ENCODE data around the gene KIFAP3.

KIFAP3 gene

DNA sequence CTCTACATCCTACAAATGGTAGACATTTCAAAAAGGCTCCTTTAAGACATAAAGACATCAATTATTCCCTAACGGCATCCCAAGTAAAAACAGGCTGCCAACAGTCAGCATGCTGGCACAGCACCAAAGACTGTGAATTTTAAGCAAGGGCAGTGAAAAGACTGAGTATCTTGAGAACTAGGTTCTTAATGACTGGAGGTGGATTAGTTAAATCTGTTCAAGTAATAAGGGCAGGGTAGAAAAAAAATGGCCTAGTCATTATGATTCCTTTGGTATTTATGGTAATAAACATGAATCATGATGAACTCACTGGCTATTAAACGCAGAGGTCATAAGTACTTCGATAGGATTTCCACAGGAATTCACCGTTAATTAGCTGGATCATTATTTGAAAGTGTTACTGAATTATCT lies 75.2 kb downstream of the KIFAP3 start:
- H3K9me3 ChIP-seq (ENCODE audit: control insufficient read depth in 1 of 2, low read length in 2 of 2) = no peaks in the 10 kb centered on the region
- H3K27me3 ChIP-seq (ENCODE audit: control insufficient read depth in 1 of 2, insufficient read depth in 2 of 2, low read length in 2 of 2) = no peaks in the 10 kb centered on the region
- H3K4me1 ChIP-seq (ENCODE audit: control insufficient read depth in 1 of 2, insufficient read depth in 2 of 2, low read length in 2 of 2) = peaks cover 10 to 33% of the 10 kb centered on the region in 2 donors
- no peak overlapping the region for H3K27ac ChIP-seq (ENCODE audit: low read depth, low read length)
- no peak overlapping the region for H3K4me3 ChIP-seq (ENCODE audit: low read depth in 1 of 2, low read length in 2 of 2)
- H3K9ac ChIP-seq (ENCODE audit: low read depth in 1 of 2, low read length in 2 of 2) = no peak overlapping the region
- H3K36me3 ChIP-seq (ENCODE audit: control insufficient read depth in 1 of 2, insufficient read depth in 2 of 2, low read length in 2 of 2) = no peaks in the 10 kb centered on the region

GRCh38 chr1:169995993-169996392 lies 78.5 kb downstream of the KIFAP3 start:
- H3K9ac ChIP-seq (ENCODE audit: low read depth in 1 of 2, low read length in 2 of 2) = no peak overlapping the region
- H3K36me3 ChIP-seq (ENCODE audit: control insufficient read depth in 1 of 2, insufficient read depth in 2 of 2, low read length in 2 of 2) = no peaks in the 10 kb centered on the region
- H3K9me3 ChIP-seq (ENCODE audit: control insufficient read depth in 1 of 2, low read length in 2 of 2) = no peaks in the 10 kb centered on the region
- peaks cover 10 to 26% of the 10 kb centered on the region in 2 donors for H3K4me1 ChIP-seq (ENCODE audit: control insufficient read depth in 1 of 2, insufficient read depth in 2 of 2, low read length in 2 of 2)
- no peak overlapping the region for H3K27ac ChIP-seq (ENCODE audit: low read depth, low read length)
- no peak overlapping the region for H3K4me3 ChIP-seq (ENCODE audit: low read depth in 1 of 2, low read length in 2 of 2)
- H3K27me3 ChIP-seq (ENCODE audit: control insufficient read depth in 1 of 2, insufficient read depth in 2 of 2, low read length in 2 of 2) = no peaks in the 10 kb centered on the region

- Histone ChIP-seq H3K27me3 (ENCODE audit: control insufficient read depth in 1 of 2, insufficient read depth in 2 of 2, low read length in 2 of 2) (no peaks in the 10 kb centered on the region), H3K27ac (ENCODE audit: low read depth, low read length) (no peak overlapping the region), H3K9ac (ENCODE audit: low read depth in 1 of 2, low read length in 2 of 2) (no peak overlapping the region), H3K9me3 (ENCODE audit: control insufficient read depth in 1 of 2, low read length in 2 of 2) (no peaks in the 10 kb centered on the region), H3K4me3 (ENCODE audit: low read depth in 1 of 2, low read length in 2 of 2) (no peak overlapping the region), H3K36me3 (ENCODE audit: control insufficient read depth in 1 of 2, insufficient read depth in 2 of 2, low read length in 2 of 2) (no peaks in the 10 kb centered on the region), H3K4me1 (ENCODE audit: control insufficient read depth in 1 of 2, insufficient read depth in 2 of 2, low read length in 2 of 2) (no peaks in the 10 kb centered on the region)
Observed at GRCh38 chr1:169989246-169989645, 85.2 kb downstream of the KIFAP3 start.

DNA sequence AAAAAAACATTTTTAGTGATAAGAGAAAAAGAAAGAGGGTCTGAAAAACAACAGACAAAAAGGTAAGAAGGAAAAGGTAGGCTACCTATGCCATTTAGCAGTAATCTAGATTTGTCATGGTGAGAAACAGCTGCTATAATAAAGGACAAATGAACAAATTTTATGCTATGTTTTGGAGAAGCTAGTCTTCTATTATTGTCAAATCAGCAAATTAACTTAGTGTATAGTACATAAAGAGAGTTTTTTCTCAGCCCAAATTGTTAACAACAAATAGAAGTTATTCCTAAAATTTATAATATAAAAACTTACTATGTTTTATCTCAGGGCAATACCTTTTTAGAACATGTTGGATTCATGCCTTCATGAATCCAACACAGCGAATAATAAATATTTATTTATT lies 88.7 kb downstream of the KIFAP3 start:
- Histone ChIP-seq H3K4me3 (ENCODE audit: low read depth in 1 of 2, low read length in 2 of 2) (no peak overlapping the region), H3K27ac (ENCODE audit: low read depth, low read length) (no peak overlapping the region), H3K36me3 (ENCODE audit: control insufficient read depth in 1 of 2, insufficient read depth in 2 of 2, low read length in 2 of 2) (peaks cover 0 to 4% of the 10 kb centered on the region in 2 donors), H3K9ac (ENCODE audit: low read depth in 1 of 2, low read length in 2 of 2) (no peak overlapping the region), H3K9me3 (ENCODE audit: control insufficient read depth in 1 of 2, low read length in 2 of 2) (no peaks in the 10 kb centered on the region), H3K4me1 (ENCODE audit: control insufficient read depth in 1 of 2, insufficient read depth in 2 of 2, low read length in 2 of 2) (no peaks in the 10 kb centered on the region), H3K27me3 (ENCODE audit: control insufficient read depth in 1 of 2, insufficient read depth in 2 of 2, low read length in 2 of 2) (no peaks in the 10 kb centered on the region)

DNA sequence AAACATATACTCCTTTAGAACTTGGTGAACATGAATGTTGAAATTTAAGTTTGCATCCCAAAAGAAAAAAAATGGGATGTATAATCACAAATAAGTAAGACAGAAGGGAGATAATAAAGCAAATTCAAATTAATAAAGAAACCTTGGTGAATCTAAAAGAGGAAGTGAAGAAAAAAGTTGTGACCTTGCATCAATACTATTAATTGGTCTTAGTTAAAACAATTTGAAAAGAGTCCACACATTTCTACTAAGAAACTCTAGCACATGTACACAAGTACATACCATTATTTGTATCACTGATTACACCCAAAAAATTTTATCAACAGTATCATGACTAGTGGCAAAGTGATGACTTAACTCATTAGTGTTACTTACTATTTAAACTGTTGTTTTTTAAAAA lies 100.4 kb downstream of the KIFAP3 start:
- H3K27me3 ChIP-seq (ENCODE audit: control insufficient read depth in 1 of 2, insufficient read depth in 2 of 2, low read length in 2 of 2) = no peaks in the 10 kb centered on the region
- H3K9ac ChIP-seq (ENCODE audit: low read depth in 1 of 2, low read length in 2 of 2) = no peak overlapping the region
- no peak overlapping the region for H3K4me3 ChIP-seq (ENCODE audit: low read depth in 1 of 2, low read length in 2 of 2)
- H3K9me3 ChIP-seq (ENCODE audit: control insufficient read depth in 1 of 2, low read length in 2 of 2) = no peaks in the 10 kb centered on the region
- H3K4me1 ChIP-seq (ENCODE audit: control insufficient read depth in 1 of 2, insufficient read depth in 2 of 2, low read length in 2 of 2) = no peaks in the 10 kb centered on the region
- no peak overlapping the region for H3K27ac ChIP-seq (ENCODE audit: low read depth, low read length)
- peaks cover 0 to 9% of the 10 kb centered on the region in 2 donors for H3K36me3 ChIP-seq (ENCODE audit: control insufficient read depth in 1 of 2, insufficient read depth in 2 of 2, low read length in 2 of 2)

DNA sequence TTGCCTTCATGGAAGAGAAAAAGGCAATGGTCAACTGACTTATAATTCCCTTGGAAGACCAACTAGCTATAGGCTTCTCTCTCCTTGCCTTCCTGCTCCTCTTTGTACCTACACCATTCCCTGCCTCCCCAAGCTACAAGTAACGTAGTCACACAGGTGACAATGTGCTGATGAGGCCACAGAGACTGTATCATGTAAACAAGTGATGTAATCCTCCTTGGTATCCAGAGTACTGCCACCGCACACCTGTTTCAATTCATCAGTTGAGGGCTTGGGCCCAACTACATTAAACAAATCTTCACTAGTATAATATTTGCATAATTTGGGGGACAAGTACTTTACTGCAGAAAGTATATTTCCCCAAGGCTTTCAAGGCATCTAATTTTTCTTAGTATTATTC lies 104.4 kb downstream of the KIFAP3 start:
- H3K4me1 ChIP-seq (ENCODE audit: control insufficient read depth in 1 of 2, insufficient read depth in 2 of 2, low read length in 2 of 2) = no peaks in the 10 kb centered on the region
- H3K9me3 ChIP-seq (ENCODE audit: control insufficient read depth in 1 of 2, low read length in 2 of 2) = no peaks in the 10 kb centered on the region
- H3K36me3 ChIP-seq (ENCODE audit: control insufficient read depth in 1 of 2, insufficient read depth in 2 of 2, low read length in 2 of 2) = peaks cover 0 to 9% of the 10 kb centered on the region in 2 donors
- H3K9ac ChIP-seq (ENCODE audit: low read depth in 1 of 2, low read length in 2 of 2) = no peak overlapping the region
- no peaks in the 10 kb centered on the region for H3K27me3 ChIP-seq (ENCODE audit: control insufficient read depth in 1 of 2, insufficient read depth in 2 of 2, low read length in 2 of 2)
- no peak overlapping the region for H3K27ac ChIP-seq (ENCODE audit: low read depth, low read length)
- no peak overlapping the region for H3K4me3 ChIP-seq (ENCODE audit: low read depth in 1 of 2, low read length in 2 of 2)

- Histone ChIP-seq H3K9ac (ENCODE audit: low read depth in 1 of 2, low read length in 2 of 2) (no peak overlapping the region), H3K27me3 (ENCODE audit: control insufficient read depth in 1 of 2, insufficient read depth in 2 of 2, low read length in 2 of 2) (no peaks in the 10 kb centered on the region), H3K36me3 (ENCODE audit: control insufficient read depth in 1 of 2, insufficient read depth in 2 of 2, low read length in 2 of 2) (peaks cover 0 to 9% of the 10 kb centered on the region in 2 donors), H3K27ac (ENCODE audit: low read depth, low read length) (no peak overlapping the region), H3K4me1 (ENCODE audit: control insufficient read depth in 1 of 2, insufficient read depth in 2 of 2, low read length in 2 of 2) (no peaks in the 10 kb centered on the region), H3K9me3 (ENCODE audit: control insufficient read depth in 1 of 2, low read length in 2 of 2) (no peaks in the 10 kb centered on the region), H3K4me3 (ENCODE audit: low read depth in 1 of 2, low read length in 2 of 2) (no peak overlapping the region)
Observed at GRCh38 chr1:169968174-169968573, 106.3 kb downstream of the KIFAP3 start.

DNA sequence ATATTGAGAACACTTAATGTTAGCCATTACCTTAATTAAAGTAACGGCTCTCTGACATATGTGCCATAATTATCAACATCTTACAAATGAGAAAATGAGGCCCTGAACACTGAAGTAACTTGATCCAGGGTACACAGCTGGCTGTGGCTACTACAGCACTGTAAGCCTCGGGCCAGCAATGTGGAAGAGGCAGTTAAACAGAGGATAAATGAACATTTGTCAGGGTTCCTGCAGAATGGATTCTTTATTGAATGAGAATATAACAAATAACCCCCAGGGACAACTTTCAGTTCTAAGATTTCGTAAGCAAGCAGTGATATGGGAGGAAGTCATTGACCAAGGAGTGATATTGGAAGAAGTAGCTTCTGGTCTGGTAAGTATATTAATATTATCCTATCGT lies 110.3 kb downstream of the KIFAP3 start:
- H3K27me3 ChIP-seq (ENCODE audit: control insufficient read depth in 1 of 2, insufficient read depth in 2 of 2, low read length in 2 of 2) = no peaks in the 10 kb centered on the region
- no peak overlapping the region for H3K9ac ChIP-seq (ENCODE audit: low read depth in 1 of 2, low read length in 2 of 2)
- H3K4me1 ChIP-seq (ENCODE audit: control insufficient read depth in 1 of 2, insufficient read depth in 2 of 2, low read length in 2 of 2) = no peaks in the 10 kb centered on the region
- no peak overlapping the region for H3K4me3 ChIP-seq (ENCODE audit: low read depth in 1 of 2, low read length in 2 of 2)
- no peak overlapping the region for H3K27ac ChIP-seq (ENCODE audit: low read depth, low read length)
- H3K9me3 ChIP-seq (ENCODE audit: control insufficient read depth in 1 of 2, low read length in 2 of 2) = no peaks in the 10 kb centered on the region
- H3K36me3 ChIP-seq (ENCODE audit: control insufficient read depth in 1 of 2, insufficient read depth in 2 of 2, low read length in 2 of 2) = no peaks in the 10 kb centered on the region

DNA sequence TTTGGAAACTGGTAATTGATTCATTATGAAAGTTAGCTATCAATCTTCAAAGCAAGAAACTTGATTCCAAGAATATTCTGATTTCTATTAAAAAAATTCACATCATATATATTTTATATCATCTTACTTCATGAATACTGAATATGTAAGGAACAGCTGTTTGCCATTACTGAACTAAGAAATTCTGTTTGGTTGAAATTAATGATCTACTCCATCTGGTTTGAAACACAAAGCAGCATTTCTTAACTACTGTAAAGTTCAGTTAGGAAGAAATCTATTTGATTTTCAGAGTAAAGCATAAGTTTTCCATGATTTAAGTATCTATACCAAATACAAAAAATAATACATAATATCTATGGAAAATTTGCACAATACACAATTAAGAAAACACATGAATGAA lies 114.8 kb downstream of the KIFAP3 start:
- no peaks in the 10 kb centered on the region for H3K9me3 ChIP-seq (ENCODE audit: control insufficient read depth in 1 of 2, low read length in 2 of 2)
- no peak overlapping the region for H3K4me3 ChIP-seq (ENCODE audit: low read depth in 1 of 2, low read length in 2 of 2)
- H3K4me1 ChIP-seq (ENCODE audit: control insufficient read depth in 1 of 2, insufficient read depth in 2 of 2, low read length in 2 of 2) = no peaks in the 10 kb centered on the region
- no peaks in the 10 kb centered on the region for H3K36me3 ChIP-seq (ENCODE audit: control insufficient read depth in 1 of 2, insufficient read depth in 2 of 2, low read length in 2 of 2)
- no peak overlapping the region for H3K9ac ChIP-seq (ENCODE audit: low read depth in 1 of 2, low read length in 2 of 2)
- no peak overlapping the region for H3K27ac ChIP-seq (ENCODE audit: low read depth, low read length)
- H3K27me3 ChIP-seq (ENCODE audit: control insufficient read depth in 1 of 2, insufficient read depth in 2 of 2, low read length in 2 of 2) = no peaks in the 10 kb centered on the region

- Histone ChIP-seq H3K27ac (ENCODE audit: low read depth, low read length) (no peak overlapping the region), H3K9me3 (ENCODE audit: control insufficient read depth in 1 of 2, low read length in 2 of 2) (no peaks in the 10 kb centered on the region), H3K4me1 (ENCODE audit: control insufficient read depth in 1 of 2, insufficient read depth in 2 of 2, low read length in 2 of 2) (no peaks in the 10 kb centered on the region), H3K9ac (ENCODE audit: low read depth in 1 of 2, low read length in 2 of 2) (no peak overlapping the region), H3K27me3 (ENCODE audit: control insufficient read depth in 1 of 2, insufficient read depth in 2 of 2, low read length in 2 of 2) (no peaks in the 10 kb centered on the region), H3K4me3 (ENCODE audit: low read depth in 1 of 2, low read length in 2 of 2) (no peak overlapping the region), H3K36me3 (ENCODE audit: control insufficient read depth in 1 of 2, insufficient read depth in 2 of 2, low read length in 2 of 2) (no peaks in the 10 kb centered on the region)
Observed at GRCh38 chr1:169958987-169959386, 115.5 kb downstream of the KIFAP3 start.

DNA sequence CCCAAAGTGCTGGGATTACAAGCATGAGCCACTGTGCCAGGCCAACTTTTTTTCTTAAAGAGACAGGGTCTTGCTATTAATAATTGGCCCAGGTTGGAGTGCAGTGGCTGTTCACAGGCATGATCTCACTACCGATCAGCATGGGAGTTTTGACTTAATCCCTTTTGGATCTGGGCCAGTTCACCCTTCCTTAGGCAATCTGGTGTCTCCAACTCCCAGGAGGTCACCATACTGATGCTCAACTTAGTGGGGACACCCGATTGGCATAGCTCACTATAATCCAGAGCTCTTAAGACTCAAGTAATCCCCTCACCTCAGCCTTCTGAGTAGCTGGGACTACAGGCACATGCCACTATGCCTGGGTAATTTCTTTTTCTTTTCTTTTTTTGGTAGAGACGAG lies 116.6 kb downstream of the KIFAP3 start:
- H3K27me3 ChIP-seq (ENCODE audit: control insufficient read depth in 1 of 2, insufficient read depth in 2 of 2, low read length in 2 of 2) = no peaks in the 10 kb centered on the region
- H3K27ac ChIP-seq (ENCODE audit: low read depth, low read length) = no peak overlapping the region
- H3K9me3 ChIP-seq (ENCODE audit: control insufficient read depth in 1 of 2, low read length in 2 of 2) = no peaks in the 10 kb centered on the region
- H3K9ac ChIP-seq (ENCODE audit: low read depth in 1 of 2, low read length in 2 of 2) = no peak overlapping the region
- no peak overlapping the region for H3K4me3 ChIP-seq (ENCODE audit: low read depth in 1 of 2, low read length in 2 of 2)
- H3K4me1 ChIP-seq (ENCODE audit: control insufficient read depth in 1 of 2, insufficient read depth in 2 of 2, low read length in 2 of 2) = no peaks in the 10 kb centered on the region
- no peaks in the 10 kb centered on the region for H3K36me3 ChIP-seq (ENCODE audit: control insufficient read depth in 1 of 2, insufficient read depth in 2 of 2, low read length in 2 of 2)
